ENCODE results near the gene RAB33A.

The RAB33A gene

DNA sequence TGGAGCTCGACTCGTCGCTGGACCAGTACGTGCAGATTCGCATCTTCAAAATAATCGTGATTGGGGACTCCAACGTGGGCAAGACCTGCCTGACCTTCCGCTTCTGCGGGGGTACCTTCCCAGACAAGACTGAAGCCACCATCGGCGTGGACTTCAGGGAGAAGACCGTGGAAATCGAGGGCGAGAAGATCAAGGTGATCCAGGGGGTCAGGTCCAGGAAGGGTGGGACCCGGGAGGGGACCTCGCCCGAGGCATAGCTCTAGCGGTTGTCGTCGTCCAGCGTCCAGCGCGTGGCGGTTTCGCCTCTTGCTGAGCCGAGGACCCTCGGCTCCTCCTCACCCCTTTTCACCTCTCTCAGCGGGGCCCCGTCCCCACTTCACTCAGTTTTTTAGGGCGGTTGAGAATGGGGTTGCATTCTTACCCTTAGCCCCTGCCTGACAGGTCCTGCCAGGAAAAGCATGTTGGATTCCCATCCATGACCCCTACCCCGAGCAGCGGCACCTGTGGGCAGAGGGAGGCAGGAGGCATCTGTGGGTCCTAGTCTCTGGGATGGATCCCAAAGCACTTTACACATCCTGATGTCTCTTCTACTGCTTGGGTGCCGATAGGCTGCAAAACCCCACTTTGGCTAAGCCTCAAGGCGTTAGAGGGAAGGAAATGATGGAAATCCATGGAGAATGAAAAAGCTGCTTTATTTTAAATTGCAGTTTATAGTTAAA lies 524 bp downstream of the RAB33A start:
- peak overlapping the region; percentile 35 for H3K4me3 ChIP-seq (ENCODE audit: low read depth, low read length)

GRCh38 chrX:130173190-130173895 lies 1.6 kb downstream of the RAB33A start:
- no peak overlapping the region for H3K4me3 ChIP-seq (ENCODE audit: low read depth, low read length)

DNA sequence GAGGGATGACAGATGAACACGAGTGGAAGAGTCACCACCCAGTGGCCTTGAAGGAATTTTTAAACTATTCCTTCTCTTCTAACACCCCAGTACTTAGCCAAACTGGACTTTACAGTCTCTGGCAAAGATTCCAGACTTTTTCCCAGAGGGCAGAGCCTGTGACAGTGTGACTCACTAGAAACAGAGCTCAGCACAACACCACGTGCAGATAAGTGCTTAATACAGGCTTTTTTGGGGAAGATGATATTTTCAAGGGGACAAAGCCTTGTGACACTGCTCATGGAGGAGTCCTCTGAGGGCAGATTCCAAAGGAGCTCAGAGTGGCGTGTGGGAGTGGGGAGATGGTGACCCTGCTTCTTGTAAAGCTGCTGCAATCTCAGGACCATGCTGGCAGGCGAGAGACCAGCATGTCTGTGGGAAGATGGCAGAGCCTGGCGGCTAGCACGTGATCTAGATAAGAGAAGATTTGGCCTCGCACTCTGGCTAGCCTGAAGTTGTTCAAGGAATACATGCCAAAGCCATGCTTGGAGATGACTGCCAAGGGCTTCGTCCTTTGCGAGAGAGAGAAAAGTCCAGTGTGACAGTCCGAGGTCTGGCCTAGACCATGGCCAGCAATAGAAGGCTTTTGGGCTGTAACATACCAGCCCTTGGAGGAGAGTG lies 2.4 kb downstream of the RAB33A start:
- H3K4me3 ChIP-seq (ENCODE audit: low read depth, low read length), result no peak overlapping the region

- no peak overlapping the region for H3K4me3 ChIP-seq (ENCODE audit: low read depth, low read length)
These were observed 3.2 kb downstream of the RAB33A start for GRCh38 chrX:130174937-130175336.

- H3K4me3 ChIP-seq (ENCODE audit: low read depth, low read length), result no peak overlapping the region
These were observed 4.6 kb downstream of the RAB33A start for GRCh38 chrX:130176354-130176776.

DNA sequence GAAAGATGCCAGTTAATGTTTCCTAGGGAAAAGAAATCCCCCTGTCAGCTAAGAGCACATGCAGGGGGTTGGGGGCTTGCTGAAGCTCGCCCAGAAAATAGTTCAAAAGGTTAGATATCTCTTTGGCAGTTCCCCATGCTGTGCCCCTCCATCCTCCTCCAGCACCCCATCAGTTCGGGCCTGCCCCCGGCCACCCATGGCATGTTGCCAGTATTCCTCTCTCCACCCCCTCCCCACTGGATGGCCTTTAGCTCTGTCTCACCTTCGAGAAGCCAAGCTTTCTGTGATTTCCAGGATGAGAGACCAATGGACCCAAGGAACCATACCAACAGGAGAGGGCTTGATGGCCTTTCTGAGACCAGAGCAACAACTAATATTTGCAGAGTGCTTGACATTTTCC lies 5.2 kb downstream of the RAB33A start:
- no peak overlapping the region for H3K4me3 ChIP-seq (ENCODE audit: low read depth, low read length)

GRCh38 chrX:130179170-130179569 lies 7.4 kb downstream of the RAB33A start:
- no peak overlapping the region for H3K4me3 ChIP-seq (ENCODE audit: low read depth, low read length)

- H3K4me3 ChIP-seq (ENCODE audit: low read depth, low read length), result no peak overlapping the region
These were observed 7.9 kb downstream of the RAB33A start for GRCh38 chrX:130179579-130180215.

GRCh38 chrX:130184168-130184567 lies 12.4 kb downstream of the RAB33A start:
- H3K4me3 ChIP-seq (ENCODE audit: low read depth, low read length), result no peak overlapping the region

DNA sequence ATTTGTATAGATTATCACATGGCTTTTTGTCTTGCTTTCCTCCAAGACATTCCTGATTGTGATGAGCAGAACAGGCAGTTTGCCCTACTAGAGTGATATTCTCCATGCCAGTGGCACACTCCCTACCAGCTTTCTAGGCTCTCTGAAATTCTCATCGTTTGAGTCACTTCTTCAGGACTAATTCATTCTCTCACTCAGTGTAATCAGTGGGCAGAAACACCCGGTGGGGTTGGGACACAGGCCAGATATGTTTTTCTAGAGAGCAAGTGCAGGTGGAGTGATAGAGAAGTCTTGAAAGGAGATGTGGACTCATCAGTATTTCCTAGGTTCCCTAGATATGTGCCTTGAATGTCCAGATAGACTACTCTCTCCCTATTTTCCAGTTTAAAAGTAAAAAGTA lies 13.1 kb downstream of the RAB33A start:
- H3K4me3 ChIP-seq (ENCODE audit: low read depth, low read length), result no peak overlapping the region

- no peak overlapping the region for H3K4me3 ChIP-seq (ENCODE audit: low read depth, low read length)
These were observed 14.9 kb downstream of the RAB33A start for GRCh38 chrX:130186651-130187050.

GRCh38 chrX:130190801-130191200 lies 19.0 kb downstream of the RAB33A start:
- no peak overlapping the region for H3K4me3 ChIP-seq (ENCODE audit: low read depth, low read length)

DNA sequence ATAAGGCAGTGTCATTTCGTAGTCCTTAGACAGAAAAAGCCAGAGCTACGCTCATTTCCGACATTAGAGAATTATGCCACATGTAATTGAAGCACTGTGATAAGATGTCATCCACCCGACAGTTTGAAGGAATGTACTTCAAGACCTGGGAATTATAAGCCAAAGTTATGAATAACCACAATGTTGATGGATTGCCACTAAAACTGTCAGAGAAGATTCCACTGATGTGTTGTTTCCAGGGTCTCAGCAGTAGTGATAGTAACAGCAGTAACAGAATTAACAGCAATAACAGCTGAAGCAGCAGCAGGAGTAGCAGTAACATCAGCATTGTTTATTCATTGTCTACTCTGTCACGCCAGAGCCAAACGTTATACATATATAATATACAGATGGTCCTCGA lies 24.7 kb downstream of the RAB33A start:
- no peak overlapping the region for H3K4me3 ChIP-seq (ENCODE audit: low read depth, low read length)

DNA sequence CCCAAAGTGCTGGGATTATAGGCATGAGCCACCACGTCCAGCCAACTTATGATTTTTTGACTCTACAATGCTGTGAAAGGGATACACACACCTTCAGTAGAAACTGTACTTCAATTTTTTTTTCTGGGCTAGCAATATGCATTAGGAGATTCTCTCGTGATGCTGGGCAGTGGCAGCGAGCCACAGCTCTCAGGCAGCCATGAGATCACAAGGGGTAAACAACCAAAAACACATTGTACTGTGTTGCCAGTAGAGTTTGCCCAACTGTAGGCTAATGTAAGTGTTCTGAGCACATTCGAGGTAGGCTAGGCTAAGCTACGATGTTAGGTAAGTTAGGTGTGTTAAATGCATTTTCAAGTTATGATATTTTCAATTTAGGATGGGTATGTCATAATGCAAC lies 25.7 kb downstream of the RAB33A start:
- H3K4me3 ChIP-seq (ENCODE audit: low read depth, low read length), result no peak overlapping the region

GRCh38 chrX:130204647-130205046 lies 32.9 kb downstream of the RAB33A start:
- H3K4me3 ChIP-seq (ENCODE audit: low read depth, low read length), result no peak overlapping the region

GRCh38 chrX:130211415-130212186 lies 39.8 kb downstream of the RAB33A start:
- H3K4me3 ChIP-seq (ENCODE audit: low read depth, low read length), result no peak overlapping the region

- H3K4me3 ChIP-seq (ENCODE audit: low read depth, low read length), result no peak overlapping the region
These were observed 40.6 kb downstream of the RAB33A start for GRCh38 chrX:130212371-130212770.

DNA sequence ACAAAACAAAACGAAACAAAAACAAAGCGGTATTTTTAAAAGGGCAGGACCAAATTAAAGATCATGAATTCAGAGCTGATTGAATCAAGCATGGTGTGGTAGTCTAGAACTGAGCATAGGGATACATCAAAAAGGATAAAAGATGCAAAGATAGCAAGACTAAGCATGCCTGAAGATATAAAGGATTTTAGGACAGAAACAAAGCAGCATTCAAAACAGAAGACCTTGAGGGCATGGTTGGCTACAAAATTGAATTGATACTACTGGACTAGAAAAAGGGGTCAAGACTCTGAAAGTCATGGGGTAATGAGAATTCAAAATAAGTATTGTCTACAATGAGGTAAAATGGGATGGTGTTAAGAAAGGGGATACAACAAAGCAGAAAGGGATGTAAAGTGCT lies 41.6 kb downstream of the RAB33A start:
- H3K4me3 ChIP-seq (ENCODE audit: low read depth, low read length), result no peak overlapping the region

DNA sequence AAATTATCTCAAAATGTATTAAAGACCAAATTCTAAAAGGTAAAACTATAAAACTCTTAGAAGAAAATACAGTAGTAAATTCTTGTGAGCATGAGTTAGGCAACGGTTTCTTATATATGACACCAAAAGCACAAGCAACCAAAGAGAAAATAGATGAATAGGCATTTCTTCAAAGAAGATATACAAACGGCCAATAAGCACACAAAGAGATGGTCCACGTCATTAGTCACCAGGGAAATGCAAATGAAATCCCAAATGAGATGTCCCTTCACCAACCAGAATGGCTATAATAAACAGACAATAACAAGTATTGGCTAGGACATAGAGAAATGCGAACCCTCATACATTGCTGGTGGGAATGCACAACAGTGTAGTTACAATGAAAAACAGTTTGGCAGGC lies 44.6 kb downstream of the RAB33A start:
- H3K4me3 ChIP-seq (ENCODE audit: low read depth, low read length), result no peak overlapping the region

DNA sequence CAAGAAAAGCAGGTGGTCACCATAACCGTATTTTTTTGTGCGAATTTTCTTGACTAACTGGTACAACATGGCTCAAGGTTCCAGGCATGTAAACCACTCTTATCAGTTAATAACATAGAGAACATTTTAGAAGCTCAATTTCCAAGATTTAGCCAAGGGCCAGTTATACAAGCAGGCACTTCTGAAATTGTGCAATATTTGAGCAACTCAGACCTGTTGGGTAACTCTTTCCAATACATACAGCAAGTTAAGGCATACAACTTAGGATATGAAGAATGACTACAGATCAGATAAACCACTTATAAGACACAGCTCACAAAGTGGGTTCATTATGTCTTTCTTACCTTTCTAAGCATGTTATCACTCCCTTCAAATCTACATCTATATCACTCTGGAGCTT lies 53.0 kb downstream of the RAB33A start:
- no peak overlapping the region for H3K4me3 ChIP-seq (ENCODE audit: low read depth, low read length)

GRCh38 chrX:130228871-130229270 lies 57.1 kb downstream of the RAB33A start:
- no peak overlapping the region for H3K4me3 ChIP-seq (ENCODE audit: low read depth, low read length)
